Upper lobe of left lung (tissue), 6 donors: Measurements from ENCODE around the gene TRIP4. TPM values are rescaled to one million over a fixed set of nuclear protein-coding genes. Genes with fewer than 3 reads are reported as not detected.

Experiments used
- ATAC-seq, 2 donors: fragments of 200-7000 bp; cut with Tn5 transposase; one replicate each; pipeline ENCODE4 v1.9.1; 2022; ENCODE audit warnings: mild to moderate bottlenecking in 2 of 2, moderate library complexity in 2 of 2; ENCODE audit not compliant: low FRiP score in 2 of 2
- DNase-seq, 2 donors: peaks; one replicate each; pipeline ENCODE4 v3.0.0-alpha.2; 2019 to 2020
- H3K27ac ChIP-seq, 4 donors: fragments of 200-600 bp; sonication (generic); one replicate each; pipeline ENCODE4 v1.5.1; 2016 to 2019
- H3K27me3 ChIP-seq, 4 donors: fragments of 200-600 bp; sonication (generic); one replicate each; pipeline ENCODE4 v1.5.1; 2017 to 2019
- H3K36me3 ChIP-seq, 4 donors: fragments of 200-600 bp; sonication (generic); one replicate each; pipeline ENCODE4 v1.5.1; 2016 to 2019
- H3K4me1 ChIP-seq, 4 donors: fragments of 200-600 bp; sonication (generic); one replicate each; pipeline ENCODE4 v1.5.1; 2018 to 2019
- H3K4me3 ChIP-seq, 4 donors: fragments of 200-600 bp; sonication (generic); one replicate each; pipeline ENCODE4 v1.5.1; 2017 to 2019; ENCODE audit warnings: mild to moderate bottlenecking in 2 of 4, moderate library complexity in 1 of 4
- H3K9me3 ChIP-seq, 4 donors: fragments of 200-600 bp; sonication (generic); one replicate each; pipeline ENCODE4 v1.5.1; 2018 to 2019
- EP300 ChIP-seq, 4 donors: sonication (generic); formaldehyde crosslinking; IDR thresholded peaks; one replicate each; pipeline ENCODE4 v1.5.1; 2017; ENCODE audit warnings: antibody characterized with exemption in 4 of 4, control low read depth in 2 of 4
- POLR2A ChIP-seq, 4 donors: fragments of 450-650 bp; IDR thresholded peaks; one replicate each; pipeline ENCODE4 v1.5.1; 2016 to 2017; ENCODE audit warnings: antibody characterized with exemption in 4 of 4, mild to moderate bottlenecking in 2 of 4
- POLR2AphosphoS5 ChIP-seq, 2 donors: sonication (generic); formaldehyde crosslinking; IDR thresholded peaks; one replicate each; pipeline ENCODE4 v1.5.1; 2017; ENCODE audit warnings: antibody characterized with exemption in 2 of 2
- WGBS, 2 donors: methylation state at CpG; one replicate each; pipeline ENCODE4 v1.1.5; 2017 to 2018; 5-methylcytosine and 5-hydroxymethylcytosine counted together
- total RNA-seq, 6 donors: library from RNA; depleted of rRNA in 4 of 6; stranded (reverse); fragments of >200 nt in 4 of 6; gene quantifications; one replicate each; pipeline versions ENCODE4 v1.1.0 to v1.2.1, GENCODE V29; 2016 to 2021
- TF ChIP-seq, protein P1 (sequence below), 6 experiments: fragments of 450-650 bp in 4 of 6; fragments of 200-600 bp in 2 of 6; sonication (generic) in 2 of 6; IDR thresholded peaks; one replicate each; pipeline ENCODE4 v1.5.1; 2016 to 2019; ENCODE audit warnings: antibody characterized with exemption in 6 of 6
- donor health status: DM: no; HTN: no; CAD: no; lungs with moderate emphysema.
- donor health status: DM: no; HTN: yes; CAD: no; lungs with severe emphysema.

TRIP4 gene
- total RNA-seq, 6 donors from 2014 or later = 10.9 to 48.2 (median 20.4) TPM

DNA sequence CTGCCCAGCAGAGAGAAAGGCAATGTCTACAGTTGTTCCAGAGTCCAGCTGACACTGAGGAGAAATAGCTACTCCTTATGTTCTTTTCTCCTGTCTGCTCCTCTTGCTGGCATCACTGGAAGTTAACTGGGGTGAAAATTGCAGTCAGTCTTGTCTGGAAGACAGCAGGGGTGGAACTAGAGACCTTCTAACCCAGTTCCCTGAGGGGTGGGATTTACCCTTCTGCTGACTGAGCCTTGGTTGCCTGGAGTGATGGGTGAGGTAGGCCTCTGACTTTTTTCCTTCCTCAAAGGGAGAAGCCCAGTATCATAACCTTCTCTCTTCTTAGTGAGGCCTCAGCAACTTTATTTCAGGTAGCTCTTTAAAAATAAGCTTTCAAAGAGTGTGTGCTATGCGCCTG is 88.9 kb downstream of the TRIP4 start:
- no peak for DNase-seq
- no peak for ATAC-seq
- no peak overlapping the region for H3K4me3 ChIP-seq
- peaks cover 0 to 11% (median 8%) of the 10 kb centered on the region in 4 donors for H3K4me1 ChIP-seq
- no peaks in the 10 kb centered on the region for H3K9me3 ChIP-seq
- TF ChIP-seq POLR2A (IDR thresholded peaks at IDR 0.05) (no peak), POLR2AphosphoS5 (IDR thresholded peaks at IDR 0.05) (no peak), EP300 (IDR thresholded peaks at IDR 0.05) (no peak)
- no peaks in the 10 kb centered on the region for H3K27me3 ChIP-seq
- no peak overlapping the region for H3K27ac ChIP-seq
- 80 to 96% methylated on average over 1 of the region's 1 CpG for whole genome bisulfite sequencing, 2 donors
- peaks cover 0 to 2% (median 0%) of the 10 kb centered on the region in 4 donors for H3K36me3 ChIP-seq

DNA sequence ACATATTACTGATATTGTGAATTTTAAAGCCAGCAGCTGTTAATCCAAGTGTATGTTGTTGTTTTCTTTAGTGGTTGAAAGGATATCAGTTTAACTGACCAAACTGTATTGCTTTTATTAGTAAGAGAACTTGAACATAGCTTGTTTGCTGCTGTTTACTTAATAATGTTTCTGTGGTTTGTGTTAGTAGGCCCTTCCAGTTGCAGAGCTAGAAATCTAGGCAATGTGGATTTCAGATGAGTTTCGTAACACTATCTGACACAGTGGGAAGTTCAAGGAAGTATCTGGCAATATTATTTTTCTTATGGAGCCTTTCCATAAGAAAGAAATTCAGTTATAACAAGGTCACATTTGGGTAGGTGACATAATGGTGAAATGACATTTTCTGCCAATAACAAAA is 91.2 kb downstream of the TRIP4 start:
- Histone ChIP-seq H3K36me3 (no peaks in the 10 kb centered on the region), H3K9me3 (no peaks in the 10 kb centered on the region), H3K27me3 (no peaks in the 10 kb centered on the region), H3K4me3 (no peak overlapping the region), H3K27ac (peak overlapping the region in 1 of 4 donors; percentile 49), H3K4me1 (peaks cover 0 to 11% (median 8%) of the 10 kb centered on the region in 4 donors)
- DNase-seq = no peak
- WGBS, 2 donors = 0% methylated on average over 1 of the region's 1 CpG
- TF ChIP-seq, protein P1, sequence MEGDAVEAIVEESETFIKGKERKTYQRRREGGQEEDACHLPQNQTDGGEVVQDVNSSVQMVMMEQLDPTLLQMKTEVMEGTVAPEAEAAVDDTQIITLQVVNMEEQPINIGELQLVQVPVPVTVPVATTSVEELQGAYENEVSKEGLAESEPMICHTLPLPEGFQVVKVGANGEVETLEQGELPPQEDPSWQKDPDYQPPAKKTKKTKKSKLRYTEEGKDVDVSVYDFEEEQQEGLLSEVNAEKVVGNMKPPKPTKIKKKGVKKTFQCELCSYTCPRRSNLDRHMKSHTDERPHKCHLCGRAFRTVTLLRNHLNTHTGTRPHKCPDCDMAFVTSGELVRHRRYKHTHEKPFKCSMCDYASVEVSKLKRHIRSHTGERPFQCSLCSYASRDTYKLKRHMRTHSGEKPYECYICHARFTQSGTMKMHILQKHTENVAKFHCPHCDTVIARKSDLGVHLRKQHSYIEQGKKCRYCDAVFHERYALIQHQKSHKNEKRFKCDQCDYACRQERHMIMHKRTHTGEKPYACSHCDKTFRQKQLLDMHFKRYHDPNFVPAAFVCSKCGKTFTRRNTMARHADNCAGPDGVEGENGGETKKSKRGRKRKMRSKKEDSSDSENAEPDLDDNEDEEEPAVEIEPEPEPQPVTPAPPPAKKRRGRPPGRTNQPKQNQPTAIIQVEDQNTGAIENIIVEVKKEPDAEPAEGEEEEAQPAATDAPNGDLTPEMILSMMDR (IDR thresholded peaks at IDR 0.05) = no peak
- TF ChIP-seq POLR2AphosphoS5 (IDR thresholded peaks at IDR 0.05) (no peak), EP300 (IDR thresholded peaks at IDR 0.05) (no peak), POLR2A (IDR thresholded peaks at IDR 0.05) (no peak)
- ATAC-seq = no peak

DNA sequence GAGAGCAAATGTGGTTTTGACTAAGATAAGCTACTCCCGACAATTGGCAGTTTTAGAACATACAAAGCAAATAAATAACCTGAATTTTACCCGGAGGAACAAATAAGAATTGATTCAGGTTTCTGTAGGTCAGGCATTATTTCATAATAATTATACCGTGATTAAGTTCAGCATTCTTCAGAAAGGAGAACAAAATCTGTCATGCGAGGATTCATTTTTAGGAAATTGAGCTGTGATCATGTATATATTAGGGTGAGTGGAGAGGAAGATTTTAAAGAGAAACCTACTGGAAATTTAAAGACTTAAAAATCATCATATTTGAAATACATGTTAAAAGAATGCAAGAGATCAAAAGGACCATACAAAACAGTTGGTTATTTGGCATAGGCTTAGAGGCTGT is 93.3 kb downstream of the TRIP4 start:
- no peak for ATAC-seq
- H3K27ac ChIP-seq = no peak overlapping the region

DNA sequence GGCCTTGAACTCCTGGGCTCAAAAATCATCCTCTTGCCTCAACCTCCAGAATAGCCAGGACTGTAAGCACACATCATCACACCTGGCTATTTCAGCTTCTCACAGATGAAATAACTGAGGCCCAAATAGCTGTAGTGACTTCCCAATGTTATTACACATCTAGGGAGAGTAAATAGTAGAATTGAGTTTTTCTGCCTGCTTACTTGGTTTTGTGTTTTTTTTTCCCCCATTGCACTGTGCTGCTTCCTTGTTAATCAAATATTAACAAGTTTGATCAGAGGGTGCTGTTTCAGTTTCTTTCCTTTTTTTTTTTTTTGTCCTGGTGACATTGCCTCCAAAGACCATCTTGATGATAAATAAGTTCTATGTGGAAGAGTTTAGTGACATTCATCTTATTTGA is 96.1 kb downstream of the TRIP4 start:
- no peaks in the 10 kb centered on the region for H3K27me3 ChIP-seq
- ATAC-seq = no peak
- no peak overlapping the region for H3K4me3 ChIP-seq
- no peak for TF ChIP-seq EP300 (IDR thresholded peaks at IDR 0.05)
- no peak for TF ChIP-seq POLR2A (IDR thresholded peaks at IDR 0.05)
- peaks cover 0 to 8% (median 5%) of the 10 kb centered on the region in 4 donors for H3K4me1 ChIP-seq
- no peak overlapping the region for H3K27ac ChIP-seq
- no peaks in the 10 kb centered on the region for H3K36me3 ChIP-seq
- no peak for DNase-seq
- no peaks in the 10 kb centered on the region for H3K9me3 ChIP-seq

More for the DNA sequence above, 93.3 kb downstream of the TRIP4 start:
- Histone ChIP-seq H3K9me3 (no peaks in the 10 kb centered on the region), H3K36me3 (no peaks in the 10 kb centered on the region), H3K27me3 (no peaks in the 10 kb centered on the region), H3K4me1 (peaks cover 0 to 11% (median 8%) of the 10 kb centered on the region in 4 donors), H3K4me3 (no peak overlapping the region)
- no peak for DNase-seq
- TF ChIP-seq EP300 (IDR thresholded peaks at IDR 0.05) = no peak
- WGBS, 2 donors = 47 to 59% methylated on average over 4 of the region's 4 CpGs

DNA sequence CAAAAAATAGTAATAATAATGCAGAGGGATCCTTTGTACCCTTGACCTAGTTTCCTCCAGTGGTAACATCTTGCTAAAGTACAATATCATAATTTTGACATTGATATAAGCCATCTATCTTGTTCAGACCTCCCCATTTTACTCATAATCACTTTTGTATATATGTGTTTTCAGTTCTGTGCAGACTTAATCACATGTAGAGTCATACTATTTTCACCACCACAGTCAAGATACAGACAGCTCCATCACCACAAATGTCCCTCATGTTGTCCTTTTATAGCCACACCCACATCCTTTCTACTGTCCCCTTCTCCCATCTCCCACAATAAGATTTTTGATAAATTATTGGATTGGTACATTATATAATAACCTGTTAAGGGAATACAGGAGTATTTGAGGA is 98.2 kb downstream of the TRIP4 start:
- DNase-seq (no peak), ATAC-seq (no peak)
- Histone ChIP-seq H3K4me1 (no peaks in the 10 kb centered on the region), H3K27me3 (no peaks in the 10 kb centered on the region), H3K9me3 (no peaks in the 10 kb centered on the region), H3K36me3 (no peaks in the 10 kb centered on the region), H3K4me3 (no peak overlapping the region), H3K27ac (no peak overlapping the region)
- no peak for TF ChIP-seq EP300 (IDR thresholded peaks at IDR 0.05)
- TF ChIP-seq POLR2A (IDR thresholded peaks at IDR 0.05) = no peak
- no peak for TF ChIP-seq POLR2AphosphoS5 (IDR thresholded peaks at IDR 0.05)
- TF ChIP-seq, protein P1 (IDR thresholded peaks at IDR 0.05) = no peak

DNA sequence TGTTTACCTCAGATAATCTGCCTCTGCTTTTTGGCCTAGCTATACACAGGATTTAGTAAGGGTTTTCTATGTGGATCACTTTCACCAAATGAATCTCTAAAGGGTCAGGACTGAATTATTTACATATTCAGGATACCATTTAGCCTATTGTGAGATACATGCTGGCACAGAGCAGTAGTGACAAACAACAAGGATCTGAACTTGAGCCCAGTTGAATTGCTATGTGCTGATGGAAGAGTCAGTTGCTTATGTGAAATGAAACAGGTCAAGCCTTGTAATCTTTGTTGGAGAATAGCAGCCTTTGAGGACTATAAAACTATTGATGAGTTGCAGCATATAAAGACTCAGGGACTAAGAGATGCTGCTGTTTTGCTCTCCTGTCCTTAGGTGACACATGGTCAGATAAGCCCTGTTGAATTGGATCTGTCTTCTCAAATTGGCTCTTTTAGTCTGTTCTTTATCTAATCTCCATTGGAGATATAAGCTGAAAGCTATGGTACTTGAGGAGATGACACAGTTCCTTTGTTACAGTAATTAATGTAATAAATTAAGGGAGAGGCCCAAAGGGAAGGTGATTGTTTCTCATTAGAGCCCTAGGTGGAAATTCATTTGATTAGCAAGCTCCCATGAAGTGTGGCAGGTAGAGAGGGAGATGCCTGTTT is 103.1 kb downstream of the TRIP4 start:
- Histone ChIP-seq H3K4me3 (no peak overlapping the region), H3K27me3 (no peaks in the 10 kb centered on the region), H3K9me3 (no peaks in the 10 kb centered on the region), H3K36me3 (no peaks in the 10 kb centered on the region), H3K4me1 (no peaks in the 10 kb centered on the region), H3K27ac (no peak overlapping the region)
- TF ChIP-seq POLR2A (IDR thresholded peaks at IDR 0.05) = no peak
- TF ChIP-seq POLR2AphosphoS5 (IDR thresholded peaks at IDR 0.05) = no peak
- no peak for TF ChIP-seq EP300 (IDR thresholded peaks at IDR 0.05)
- TF ChIP-seq, protein P1 (IDR thresholded peaks at IDR 0.05) = no peak
- ATAC-seq (no peak), DNase-seq (no peak)
